Lower leg skin (tissue), 3 donors: ENCODE results near the gene LARP6.

Experiments
- CTCF ChIP-seq, 3 donors: fragments of 450-650 bp; IDR thresholded peaks; one replicate each; pipeline ENCODE4 v1.5.1; 2016; ENCODE audit warnings: antibody characterized with exemption in 3 of 3, mild to moderate bottlenecking in 3 of 3, moderate library complexity in 2 of 3
- POLR2A ChIP-seq, 2 donors: fragments of 450-650 bp; IDR thresholded peaks; one replicate each; pipeline ENCODE4 v1.6.1; 2016 to 2017; ENCODE audit warnings: antibody characterized with exemption in 2 of 2, mild to moderate bottlenecking in 1 of 2, moderate library complexity in 1 of 2

- no peak for TF ChIP-seq CTCF (IDR thresholded peaks at IDR 0.05)
- TF ChIP-seq POLR2A (IDR thresholded peaks at IDR 0.05), result no peak
These were observed 5.5 kb upstream of the LARP6 start for GRCh38 chr15:70859322-70859908.
